Gastroesophageal sphincter (tissue), 4 donors: ENCODE results near the gene ZNF644. TPM values are rescaled to one million over a fixed set of nuclear protein-coding genes. Genes with fewer than 3 reads are reported as not detected.

Experiments used
- ATAC-seq: fragments of 150-250 bp; one replicate; pipeline ENCODE4 v1.9.1; 2016; ENCODE audit warnings: mild to moderate bottlenecking, moderate library complexity
- H3K27ac ChIP-seq, 4 donors: fragments of 200-600 bp; sonication (generic) in 3 of 4; 1 replicate in 3 of 4; 2 replicates in 1 of 4; pipeline ENCODE4 v1.5.1; 2016 to 2019
- H3K27me3 ChIP-seq: fragments of 200-600 bp; sonication (generic); one replicate; pipeline ENCODE4 v1.5.1; 2019
- H3K36me3 ChIP-seq, 2 donors: fragments of 200-600 bp; sonication (generic); one replicate each; pipeline ENCODE4 v1.5.1; 2019; ENCODE audit warnings: control low read depth in 1 of 2
- H3K4me1 ChIP-seq, 3 donors: fragments of 200-600 bp; sonication (generic); 1 replicate in 2 of 3; 2 replicates in 1 of 3; pipeline ENCODE4 v1.5.1; 2016 to 2019; ENCODE audit warnings: control low read depth in 2 of 3
- H3K4me3 ChIP-seq, 2 donors: fragments of 200-600 bp; sonication (generic); one replicate each; pipeline ENCODE4 v1.5.1; 2019; ENCODE audit warnings: mild to moderate bottlenecking in 1 of 2, moderate library complexity in 1 of 2
- H3K9me3 ChIP-seq, 3 donors: fragments of 200-600 bp; sonication (generic); one replicate each; pipeline ENCODE4 v1.5.1; 2017 to 2019; ENCODE audit warnings: control low read depth in 2 of 3
- EP300 ChIP-seq: sonication (generic); formaldehyde crosslinking; IDR thresholded peaks from one replicate; pipeline ENCODE4 v1.6.1; 2017; ENCODE audit warnings: antibody characterized with exemption, mild to moderate bottlenecking
- POLR2A ChIP-seq, 2 donors: fragments of 450-650 bp; IDR thresholded peaks; one replicate each; pipeline ENCODE4 v1.6.1; 2017; ENCODE audit warnings: antibody characterized with exemption in 2 of 2, mild to moderate bottlenecking in 2 of 2, moderate library complexity in 1 of 2
- POLR2AphosphoS5 ChIP-seq: sonication (generic); formaldehyde crosslinking; IDR thresholded peaks from one replicate; pipeline ENCODE4 v1.6.1; 2017; ENCODE audit warnings: antibody characterized with exemption
- WGBS, 2 donors: methylation state at CpG; one replicate each; pipeline ENCODE4 v1.1.5; 2018; ENCODE audit warnings: low coverage in 1 of 2; 5-methylcytosine and 5-hydroxymethylcytosine counted together
- total RNA-seq, 4 donors: library from RNA; depleted of rRNA; stranded (reverse); fragments of >200 nt; gene quantifications; one replicate each; pipeline ENCODE4 v1.1.0, GENCODE V29; 2016
- TF ChIP-seq, protein P1 (sequence below), 4 experiments: fragments of 200-600 bp in 2 of 4; fragments of 450-650 bp in 2 of 4; sonication (generic) in 1 of 4; IDR thresholded peaks; one replicate each; pipeline ENCODE4 v1.5.1; 2017 to 2019; ENCODE audit warnings: antibody characterized with exemption in 4 of 4, mild to moderate bottlenecking in 2 of 4, moderate library complexity in 2 of 4

Gene ZNF644
- total RNA-seq, 4 donors from 2014 or later, result 40.2 to 83.3 (median 53.8) TPM

DNA sequence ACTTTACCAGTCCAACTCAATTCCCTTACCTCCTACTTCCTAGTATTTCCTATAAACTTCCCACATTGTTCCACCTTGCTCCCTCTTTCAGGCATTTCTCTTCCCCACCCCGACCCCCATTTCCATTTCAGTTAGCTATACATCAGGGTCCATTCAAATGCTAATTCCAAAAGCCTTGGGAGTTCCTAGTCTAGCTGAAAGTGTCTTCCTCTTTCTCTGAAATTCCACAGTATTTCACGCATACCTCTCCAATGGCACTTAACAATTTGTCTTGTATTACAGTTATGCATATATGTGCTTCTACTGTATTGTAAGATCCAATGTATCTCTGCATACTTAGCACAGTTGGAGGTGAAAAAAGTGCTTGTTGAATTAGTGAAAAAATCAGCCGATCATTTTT is 94.9 kb downstream of the ZNF644 start:
- H3K36me3 ChIP-seq, result no peaks in the 10 kb centered on the region

DNA sequence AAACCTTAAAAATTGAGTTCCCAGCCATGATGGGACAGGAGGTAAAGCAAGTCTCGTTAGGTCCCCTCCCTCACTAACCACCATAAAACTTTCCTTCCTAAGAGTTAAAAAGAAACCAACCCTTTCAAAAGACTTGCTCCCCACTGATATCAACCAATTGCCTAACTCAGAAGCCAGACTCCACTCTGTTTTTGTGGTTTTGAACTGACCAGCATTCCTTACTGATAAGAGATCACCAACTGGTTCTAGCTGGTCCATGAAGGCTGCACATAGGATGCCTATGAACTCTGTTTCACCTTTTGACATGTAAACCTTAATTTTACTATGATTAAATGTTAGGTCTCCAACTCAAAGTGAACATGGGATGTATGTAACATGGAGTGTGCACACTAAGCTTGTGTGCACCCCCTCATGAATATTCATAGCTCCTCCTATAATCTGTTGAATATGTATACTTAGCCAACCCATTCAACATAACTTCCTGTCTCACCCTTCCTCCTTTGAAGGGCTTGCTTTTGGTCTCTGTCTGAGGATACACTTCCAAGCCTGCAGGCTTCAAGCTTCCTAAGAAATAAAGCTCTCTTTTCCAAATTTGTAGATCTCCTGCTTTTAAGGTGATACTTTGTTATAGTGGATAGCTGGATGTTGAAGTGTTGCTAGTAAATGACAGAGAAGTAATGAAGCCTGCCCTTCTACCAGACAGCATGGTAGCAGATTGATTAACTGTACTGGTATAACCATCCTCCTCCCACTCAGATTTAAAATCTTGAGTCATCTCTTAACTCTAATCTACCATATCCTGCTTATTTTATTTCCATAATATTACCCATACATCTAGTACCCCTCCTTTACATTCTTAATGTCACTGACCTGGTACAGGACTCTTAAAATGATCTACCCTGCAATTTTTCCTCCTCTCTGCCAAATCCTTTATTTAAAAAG is 95.6 kb downstream of the ZNF644 start:
- TF ChIP-seq POLR2AphosphoS5 (no peak), EP300 (no peak), POLR2A (IDR thresholded peaks at IDR 0.05) (no peak)
- TF ChIP-seq, protein P1, sequence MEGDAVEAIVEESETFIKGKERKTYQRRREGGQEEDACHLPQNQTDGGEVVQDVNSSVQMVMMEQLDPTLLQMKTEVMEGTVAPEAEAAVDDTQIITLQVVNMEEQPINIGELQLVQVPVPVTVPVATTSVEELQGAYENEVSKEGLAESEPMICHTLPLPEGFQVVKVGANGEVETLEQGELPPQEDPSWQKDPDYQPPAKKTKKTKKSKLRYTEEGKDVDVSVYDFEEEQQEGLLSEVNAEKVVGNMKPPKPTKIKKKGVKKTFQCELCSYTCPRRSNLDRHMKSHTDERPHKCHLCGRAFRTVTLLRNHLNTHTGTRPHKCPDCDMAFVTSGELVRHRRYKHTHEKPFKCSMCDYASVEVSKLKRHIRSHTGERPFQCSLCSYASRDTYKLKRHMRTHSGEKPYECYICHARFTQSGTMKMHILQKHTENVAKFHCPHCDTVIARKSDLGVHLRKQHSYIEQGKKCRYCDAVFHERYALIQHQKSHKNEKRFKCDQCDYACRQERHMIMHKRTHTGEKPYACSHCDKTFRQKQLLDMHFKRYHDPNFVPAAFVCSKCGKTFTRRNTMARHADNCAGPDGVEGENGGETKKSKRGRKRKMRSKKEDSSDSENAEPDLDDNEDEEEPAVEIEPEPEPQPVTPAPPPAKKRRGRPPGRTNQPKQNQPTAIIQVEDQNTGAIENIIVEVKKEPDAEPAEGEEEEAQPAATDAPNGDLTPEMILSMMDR (IDR thresholded peaks at IDR 0.05), result no peak
- 25 to 91% methylated on average over 1 of the region's 1 CpG for WGBS, 2 donors
- ATAC-seq, result no peak
- no peak overlapping the region for H3K4me3 ChIP-seq
- no peaks in the 10 kb centered on the region for H3K9me3 ChIP-seq
- H3K27ac ChIP-seq, result no peak overlapping the region
- peaks cover 3 to 41% (median 15%) of the 10 kb centered on the region in 3 donors for H3K4me1 ChIP-seq
- H3K27me3 ChIP-seq, result no peaks in the 10 kb centered on the region
- H3K36me3 ChIP-seq, result no peaks in the 10 kb centered on the region

More for the DNA sequence above, 94.9 kb downstream of the ZNF644 start:
- no peaks in the 10 kb centered on the region for H3K27me3 ChIP-seq
- WGBS, 2 donors, result 65 to 67% methylated on average over 3 of the region's 3 CpGs
- H3K9me3 ChIP-seq, result no peaks in the 10 kb centered on the region
- H3K4me3 ChIP-seq, result no peak overlapping the region
- ATAC-seq, result no peak
- TF ChIP-seq EP300 (no peak), POLR2AphosphoS5 (no peak), POLR2A (IDR thresholded peaks at IDR 0.05) (no peak)
- TF ChIP-seq, protein P1 (IDR thresholded peaks at IDR 0.05), result no peak
- no peak overlapping the region for H3K27ac ChIP-seq
- peaks cover 3 to 34% (median 15%) of the 10 kb centered on the region in 3 donors for H3K4me1 ChIP-seq

DNA sequence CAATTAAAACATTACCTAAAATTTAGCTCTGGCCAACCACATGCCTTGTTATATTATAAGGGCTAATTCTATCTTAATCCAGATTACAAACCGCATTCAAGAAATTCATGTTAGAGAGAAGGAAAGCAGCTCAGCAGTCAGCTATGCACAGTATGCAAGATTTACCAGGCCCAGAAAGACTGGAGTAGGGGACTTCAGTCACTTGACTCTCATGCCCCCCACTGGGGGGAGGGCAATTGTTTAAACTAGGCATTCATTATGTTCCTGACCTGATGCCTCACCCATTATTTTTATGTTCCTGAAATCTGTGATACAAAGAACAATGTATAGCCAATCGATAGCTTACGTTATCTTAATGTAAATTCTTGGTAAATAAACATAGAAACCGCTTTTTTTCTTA is 96.9 kb downstream of the ZNF644 start:
- TF ChIP-seq POLR2AphosphoS5, result no peak
- TF ChIP-seq POLR2A (IDR thresholded peaks at IDR 0.05), result no peak
- TF ChIP-seq, protein P1 (IDR thresholded peaks at IDR 0.05), result no peak
- no peak for TF ChIP-seq EP300
- H3K27me3 ChIP-seq, result no peaks in the 10 kb centered on the region
- H3K27ac ChIP-seq, result no peak overlapping the region
- ATAC-seq, result no peak
- H3K36me3 ChIP-seq, result no peaks in the 10 kb centered on the region
- 77 to 85% methylated on average over 4 of the region's 4 CpGs for WGBS, 2 donors
- no peak overlapping the region for H3K4me3 ChIP-seq
- peaks cover 6 to 53% (median 15%) of the 10 kb centered on the region in 3 donors for H3K4me1 ChIP-seq
- no peaks in the 10 kb centered on the region for H3K9me3 ChIP-seq

DNA sequence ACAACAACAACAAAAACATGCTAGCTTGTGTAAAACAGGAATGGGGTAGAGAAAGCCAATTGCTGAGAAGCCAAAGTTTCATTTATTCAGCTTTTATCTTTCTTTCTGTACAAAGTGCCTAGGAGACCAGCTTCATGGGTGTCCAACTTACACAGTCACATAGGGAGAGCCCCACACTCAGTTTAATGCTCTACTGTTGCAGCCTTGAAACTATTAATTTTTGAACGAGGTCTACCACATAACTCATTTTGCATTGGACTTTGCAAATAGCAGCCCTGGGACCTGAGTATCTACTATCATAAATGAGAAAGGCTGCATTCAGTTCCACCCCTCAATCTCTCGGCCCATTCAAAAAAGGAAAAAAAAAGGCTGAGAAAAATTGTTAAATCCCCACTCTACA is 98.8 kb downstream of the ZNF644 start:
- Histone ChIP-seq H3K9me3 (no peaks in the 10 kb centered on the region), H3K4me1 (peaks cover 6 to 65% (median 15%) of the 10 kb centered on the region in 3 donors), H3K4me3 (no peak overlapping the region), H3K36me3 (no peaks in the 10 kb centered on the region), H3K27ac (no peak overlapping the region), H3K27me3 (no peaks in the 10 kb centered on the region)
- TF ChIP-seq, protein P1 (IDR thresholded peaks at IDR 0.05), result no peak
- TF ChIP-seq EP300 (no peak), POLR2A (IDR thresholded peaks at IDR 0.05) (no peak), POLR2AphosphoS5 (no peak)
- WGBS, 2 donors, result 16 to 47% methylated on average over 2 of the region's 2 CpGs
- no peak for ATAC-seq
